Activated CD4-positive, CD25-positive, alpha-beta regulatory T cell treated with anti-CD3 and anti-CD28 coated beads, Interleukin-2, amount 50 U/mL, for 24 hours (primary cell): ENCODE results near the gene SKI.
"Not testable (repeated sequence)": the region's sequence is repeated elsewhere in the genome, so short reads cannot be mapped to it uniquely, and the experiment has no call there.

Experiments used
- ATAC-seq, 2 donors: fragments of 150-1000 bp; cut with Tn5 transposase; one replicate each; pipeline ENCODE4 v1.10.0; 2021; ENCODE audit warnings: mild to moderate bottlenecking in 1 of 2, moderate library complexity in 1 of 2

Gene SKI

DNA sequence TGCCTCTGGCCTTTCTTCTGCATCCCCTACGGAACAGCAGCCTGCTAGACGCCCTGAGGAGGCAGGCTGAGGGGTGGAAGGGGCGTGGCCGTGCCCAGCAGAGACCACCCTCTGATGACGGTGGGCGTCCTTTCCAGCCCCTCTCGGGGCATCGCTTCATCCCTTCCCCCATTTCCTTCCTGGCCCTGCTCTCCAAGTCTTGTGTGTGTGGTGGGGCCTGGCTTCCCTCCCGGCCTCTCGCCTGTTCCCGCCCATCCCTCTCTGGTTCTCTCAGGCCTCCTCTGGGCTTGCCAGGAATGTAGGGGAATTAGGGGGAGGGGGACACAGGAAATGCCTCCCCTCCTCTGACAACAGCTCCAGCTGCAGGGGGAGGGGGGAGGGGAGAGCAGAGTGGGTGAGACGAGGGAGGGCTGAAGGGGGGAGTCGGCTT is 51.1 kb downstream of the SKI start:
- ATAC-seq, result no peak

DNA sequence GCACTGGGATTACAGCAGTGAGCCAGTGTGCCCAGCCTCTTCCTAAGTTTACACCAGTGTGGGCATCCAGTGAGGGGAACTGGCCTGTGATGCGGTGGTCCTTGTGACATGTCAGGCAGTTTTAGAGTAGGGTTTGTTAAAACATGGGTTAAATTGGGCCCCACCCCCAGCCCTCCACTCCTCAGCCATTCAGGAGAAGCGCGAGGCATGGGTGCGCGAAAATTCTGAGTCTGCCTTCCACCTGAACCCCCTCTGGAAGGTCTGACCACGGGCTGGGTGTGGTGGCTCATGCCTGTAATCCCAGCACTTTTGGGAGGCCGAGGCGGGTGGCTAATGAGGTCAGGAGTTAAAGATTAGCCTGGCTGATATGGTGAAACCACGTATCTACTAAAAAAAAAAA is 51.7 kb downstream of the SKI start:
- no peak for ATAC-seq

DNA sequence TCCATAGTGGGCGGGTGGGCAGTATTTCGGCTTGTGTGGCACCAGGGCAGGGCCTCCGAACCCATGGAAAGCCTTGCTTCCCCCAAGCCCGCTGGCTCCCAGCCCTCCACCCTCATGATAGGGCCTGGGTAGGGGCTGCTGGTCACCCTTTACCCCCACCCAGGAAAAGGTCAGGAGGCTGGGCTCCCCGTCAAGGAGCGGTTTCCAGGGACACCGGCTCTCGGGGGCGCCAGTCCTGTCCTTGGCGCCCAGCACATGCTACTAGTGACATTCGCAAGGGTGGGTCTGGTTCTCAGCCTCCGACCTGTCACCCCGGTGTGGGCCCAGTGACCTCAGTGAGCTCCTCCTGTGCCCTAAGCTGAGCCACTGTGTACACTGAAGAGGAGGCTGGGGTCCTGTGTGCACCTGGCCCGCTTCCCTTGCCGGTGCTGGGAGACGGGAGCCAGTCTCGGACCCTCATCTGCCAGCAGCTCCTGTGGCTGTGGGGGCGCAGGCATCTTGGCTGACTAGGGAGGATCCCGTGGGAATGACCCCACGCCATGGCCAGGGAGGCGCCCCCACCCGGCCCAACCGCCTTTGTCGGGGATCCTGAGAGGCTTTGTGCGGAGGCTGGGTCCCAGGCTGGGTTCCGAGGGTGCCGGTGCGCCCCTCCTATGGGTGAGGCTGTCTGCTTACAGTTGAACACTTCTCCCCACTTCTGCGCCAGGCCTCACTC is 54.6 kb downstream of the SKI start:
- ATAC-seq, result no peak

DNA sequence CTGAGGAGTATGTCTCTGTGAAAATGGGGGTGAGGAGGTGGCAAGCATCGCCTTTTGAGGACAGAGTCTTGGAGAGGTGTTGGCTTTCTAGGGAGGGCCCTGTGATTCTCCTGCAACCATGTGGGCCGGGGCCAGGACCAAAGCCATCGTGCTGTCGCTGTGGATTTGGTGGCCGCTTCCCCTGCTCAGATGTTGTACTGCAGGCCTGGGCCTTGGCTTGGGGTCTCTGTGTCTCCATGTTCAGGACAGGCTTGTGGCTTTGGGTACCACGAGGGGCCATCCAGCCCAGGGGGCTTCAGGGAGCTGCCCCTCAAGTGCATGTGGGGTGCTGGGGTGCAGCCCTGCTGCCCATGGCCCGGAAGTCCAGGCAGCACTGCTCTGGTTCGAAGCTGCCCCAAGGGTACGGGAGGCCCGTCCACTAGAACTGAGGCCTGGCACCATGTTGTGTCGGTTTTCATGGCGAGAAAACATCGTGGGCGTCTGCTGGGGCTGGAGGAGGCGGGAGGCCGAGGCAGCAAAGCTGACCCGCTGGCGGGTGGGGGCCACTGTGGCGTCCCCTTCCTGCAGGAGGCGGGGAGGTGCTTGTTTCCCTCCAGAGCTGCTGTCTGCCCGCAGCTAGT is 55.4 kb downstream of the SKI start:
- ATAC-seq, result no peak

DNA sequence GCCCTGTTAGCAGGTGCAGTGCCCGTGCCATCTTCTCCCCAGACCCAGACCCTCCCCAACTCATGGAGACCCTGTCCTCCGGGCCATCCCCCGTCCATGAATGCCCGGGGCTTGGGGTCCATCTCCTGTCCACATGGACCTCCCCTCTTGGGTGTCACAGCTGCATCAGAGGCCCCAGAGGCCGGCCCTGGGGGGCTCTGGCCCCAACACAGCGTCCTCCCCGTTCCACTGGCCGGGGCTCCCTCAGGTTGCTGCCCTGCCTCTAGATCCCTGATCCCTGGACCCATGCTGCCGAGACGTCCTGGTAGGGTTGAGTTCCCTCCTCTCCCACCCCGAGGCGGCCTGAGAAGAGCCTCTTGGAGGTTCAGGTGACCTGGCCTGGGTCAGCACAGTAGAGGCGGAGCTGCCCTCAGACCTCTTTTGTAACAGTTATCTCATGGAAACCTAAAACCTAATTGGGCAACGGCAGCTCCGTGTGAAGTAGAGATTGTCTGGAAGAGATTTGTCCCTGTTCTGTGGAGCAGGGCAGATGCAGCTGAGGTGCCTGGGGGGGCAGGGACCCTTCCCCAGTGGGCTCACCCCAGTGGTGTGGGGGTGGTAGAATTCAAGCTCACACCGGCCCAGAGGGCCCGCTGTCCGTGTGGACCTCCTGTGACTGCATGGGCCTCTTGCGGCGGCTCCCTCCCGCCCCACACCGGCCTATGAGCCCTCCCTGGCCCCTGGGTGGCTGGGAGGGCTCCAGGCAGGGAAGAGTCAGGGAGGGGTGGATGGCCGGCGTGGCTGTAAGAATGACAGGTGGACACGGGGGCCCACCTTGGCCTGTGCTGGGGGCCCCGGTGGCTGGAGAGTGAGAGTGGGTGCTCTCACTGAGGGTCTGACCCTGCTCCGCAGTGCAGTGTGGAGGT is 56.1 kb downstream of the SKI start:
- ATAC-seq, result no peak

DNA sequence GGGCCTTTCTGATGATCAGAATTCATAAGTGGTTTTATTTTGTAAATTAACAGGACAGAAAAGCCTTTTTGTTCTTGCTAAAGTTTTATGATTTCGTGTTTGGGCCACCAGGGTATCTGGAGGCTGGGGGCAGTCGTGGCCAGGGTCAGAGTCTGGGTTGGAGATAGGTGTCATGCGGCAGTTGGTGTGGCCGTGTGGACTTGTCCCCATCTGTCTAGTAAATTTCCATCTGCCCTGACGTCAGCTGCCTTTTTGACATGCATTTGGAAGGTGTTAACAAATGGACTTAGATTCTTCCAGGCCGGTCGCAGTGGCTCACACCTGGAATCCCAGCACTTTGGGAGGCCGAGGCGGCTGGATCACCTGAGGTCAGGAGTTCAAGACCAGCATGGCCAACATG is 56.8 kb downstream of the SKI start:
- no peak for ATAC-seq

DNA sequence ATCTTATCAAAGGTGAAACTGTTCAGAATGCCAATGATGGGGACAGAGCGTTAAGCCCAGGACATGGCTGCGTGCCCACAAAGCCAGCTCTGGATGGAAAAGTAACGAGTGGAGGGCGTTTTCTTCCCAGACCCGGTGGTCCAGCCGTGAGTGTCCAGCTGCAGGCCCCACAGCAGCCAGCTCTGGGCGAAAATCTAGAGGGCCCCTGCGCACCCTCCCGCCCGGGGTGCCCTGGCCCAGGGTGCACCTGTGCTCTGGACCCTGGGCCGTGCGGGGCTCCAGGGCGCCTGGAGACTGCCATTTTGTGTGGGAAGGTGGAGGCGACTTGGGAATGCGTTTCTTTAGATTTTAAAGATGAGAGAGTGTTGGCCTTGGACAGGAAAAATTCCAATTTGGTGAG is 58.8 kb downstream of the SKI start:
- ATAC-seq, result no peak

DNA sequence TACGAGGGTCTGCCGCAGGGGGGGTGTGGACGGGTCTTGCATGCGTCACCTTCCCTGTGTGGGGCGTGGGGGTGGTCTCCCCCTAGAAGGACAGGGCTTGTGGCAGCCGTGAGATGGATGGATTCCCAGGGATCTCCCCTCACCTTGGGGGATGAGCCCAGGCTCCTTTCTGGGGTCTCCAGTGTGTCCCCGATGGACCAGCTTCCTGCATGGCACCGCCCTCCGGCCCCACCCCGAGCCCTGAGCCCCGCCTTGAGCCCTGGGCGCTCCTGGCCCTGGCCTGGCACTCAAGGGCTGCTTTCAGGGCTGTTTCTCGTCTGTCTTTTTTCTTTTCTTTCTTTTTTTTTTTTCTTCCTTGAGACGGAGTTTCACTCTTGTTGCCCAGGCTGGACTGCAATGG is 59.5 kb downstream of the SKI start:
- no peak for ATAC-seq

DNA sequence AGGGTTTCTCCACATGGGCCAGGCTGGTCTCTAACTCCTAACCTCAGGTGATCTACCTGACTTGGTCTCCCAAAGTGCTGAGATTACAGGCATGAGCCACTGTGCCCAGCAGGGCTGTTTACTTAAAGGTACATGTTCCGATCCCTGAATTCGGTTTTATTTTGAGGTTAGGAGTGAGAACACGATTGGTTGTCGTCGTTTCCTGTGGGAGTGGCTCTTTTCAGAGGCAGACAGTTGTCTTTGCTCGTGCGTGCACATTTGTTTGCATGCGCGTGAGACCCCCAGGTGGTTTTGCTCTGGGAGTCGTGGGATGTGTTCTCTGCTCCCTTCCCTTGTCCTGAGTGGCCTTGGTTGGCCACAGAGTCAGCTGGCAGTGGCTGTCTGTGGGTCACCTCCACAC is 60.2 kb downstream of the SKI start:
- ATAC-seq, result no peak

DNA sequence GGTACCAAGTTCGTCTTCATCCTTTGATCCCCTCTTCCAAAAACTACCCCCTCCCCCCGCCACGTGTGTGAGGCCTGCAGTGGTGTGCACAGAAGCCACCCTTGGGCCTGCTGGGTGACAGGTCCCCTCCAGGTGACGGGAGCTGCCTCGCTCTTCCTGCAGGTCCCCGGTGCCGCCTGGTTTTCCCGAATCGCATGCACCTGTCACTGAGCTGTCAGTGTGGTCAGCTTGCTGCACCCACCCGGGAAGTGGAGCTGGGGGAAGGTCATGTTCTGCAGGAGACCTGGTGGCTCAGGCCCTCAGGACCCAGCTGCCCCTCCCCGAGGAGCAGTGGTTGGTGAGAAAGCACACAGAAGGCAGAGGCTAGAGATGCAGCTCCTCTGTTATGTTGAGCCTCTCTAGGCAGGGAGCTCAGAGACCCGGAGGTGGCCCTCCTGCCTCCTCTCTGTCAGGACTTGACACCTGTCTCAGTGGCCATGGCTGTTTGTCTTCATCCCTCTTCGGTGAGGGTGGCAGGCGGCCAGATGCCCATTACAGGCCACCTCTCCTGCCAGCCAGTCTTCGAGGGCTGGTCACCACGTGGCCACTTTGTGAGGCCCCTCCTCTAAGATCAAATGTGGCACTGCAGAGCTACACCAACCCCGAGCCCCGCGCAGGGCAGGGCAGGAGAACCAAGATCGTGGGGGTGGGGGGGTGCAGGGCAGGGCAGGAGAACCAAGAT is 60.9 kb downstream of the SKI start:
- no peak for ATAC-seq

DNA sequence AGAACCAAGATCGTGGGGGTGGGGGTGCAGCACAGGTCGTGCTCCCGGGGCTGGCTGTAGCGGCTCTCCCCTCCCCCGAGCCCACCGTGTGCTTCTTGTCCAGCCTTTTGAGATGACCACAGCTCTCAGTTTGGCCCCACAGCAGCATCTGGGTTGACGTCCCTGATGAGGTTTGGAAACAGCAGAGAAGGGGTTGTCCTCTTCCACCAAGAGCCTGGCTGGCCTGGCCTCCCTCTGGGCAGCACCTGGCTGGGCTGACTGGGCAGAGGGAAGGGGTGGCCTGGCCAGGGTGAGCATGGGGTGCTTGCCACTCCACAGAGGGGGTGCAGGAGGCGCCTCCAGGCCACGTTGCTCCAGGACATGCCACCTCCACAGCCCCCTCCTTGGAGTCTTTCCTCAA is 61.5 kb downstream of the SKI start:
- ATAC-seq, result no peak

DNA sequence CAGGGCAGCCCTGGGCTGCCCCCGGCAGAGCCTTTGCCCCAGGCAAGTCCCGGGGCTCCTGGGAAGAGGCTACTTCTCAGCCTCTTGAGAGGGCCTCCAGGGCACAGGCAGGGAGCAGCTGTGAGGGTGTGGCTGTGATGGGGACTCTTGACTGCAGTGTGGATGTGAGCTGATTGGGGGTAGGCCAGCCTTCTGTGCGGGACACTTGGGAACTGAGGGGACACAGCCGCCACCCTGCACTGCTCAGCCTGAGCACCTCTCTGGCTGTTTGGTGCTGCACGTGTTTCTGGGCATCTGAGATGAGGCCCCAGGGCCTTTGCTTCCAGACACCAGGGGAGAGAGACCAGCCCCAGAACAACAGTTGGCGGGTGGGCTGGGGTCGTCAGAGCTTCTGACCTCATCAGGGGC is 62.1 kb downstream of the SKI start:
- ATAC-seq, result peak; percentile 37 to 43

DNA sequence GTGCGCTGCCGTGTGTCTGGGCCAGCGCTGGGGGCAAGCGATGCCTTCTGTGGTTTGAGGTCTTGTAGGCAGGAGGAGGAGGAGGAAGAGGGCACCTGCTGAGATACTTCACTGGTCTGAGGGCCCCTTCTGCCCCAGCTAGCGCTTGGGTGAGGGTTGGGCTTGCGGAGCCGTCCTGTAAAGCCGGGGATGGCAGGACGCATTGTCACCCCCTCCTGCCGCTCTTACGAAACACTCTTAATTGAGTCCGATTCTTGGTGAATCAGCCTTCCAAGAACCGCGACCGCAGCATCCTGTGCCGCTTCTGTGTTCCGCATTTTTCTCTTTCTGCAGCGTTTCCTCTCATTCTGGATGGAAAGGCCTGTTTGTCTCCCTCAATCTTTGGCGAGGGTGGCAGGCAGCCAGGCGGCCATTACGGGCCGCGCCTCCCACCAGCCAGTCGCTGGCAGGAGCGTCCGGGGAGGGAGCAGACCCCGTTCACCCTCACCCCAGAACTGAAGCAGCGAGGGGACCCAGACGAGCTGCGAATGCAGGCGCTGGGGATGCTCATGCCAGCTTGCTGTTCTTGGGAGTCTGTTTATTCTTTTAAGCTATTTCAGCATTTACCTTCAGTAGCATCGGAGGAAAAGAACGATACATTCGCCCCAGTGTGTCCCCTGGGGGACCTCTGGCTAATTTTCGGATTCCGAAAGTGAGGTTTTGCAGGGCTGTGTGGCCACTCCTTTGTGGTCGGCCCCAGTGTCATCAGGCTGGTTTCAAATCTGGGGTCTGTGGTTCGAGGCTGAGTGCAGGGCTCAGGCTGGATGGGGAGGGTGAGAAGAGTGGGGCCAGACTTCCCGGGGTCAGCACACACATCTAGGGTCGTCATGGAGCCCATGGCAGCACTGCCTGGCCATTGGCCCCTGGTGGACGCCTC is 62.7 kb downstream of the SKI start:
- peak; percentile 90 to 91 for ATAC-seq

DNA sequence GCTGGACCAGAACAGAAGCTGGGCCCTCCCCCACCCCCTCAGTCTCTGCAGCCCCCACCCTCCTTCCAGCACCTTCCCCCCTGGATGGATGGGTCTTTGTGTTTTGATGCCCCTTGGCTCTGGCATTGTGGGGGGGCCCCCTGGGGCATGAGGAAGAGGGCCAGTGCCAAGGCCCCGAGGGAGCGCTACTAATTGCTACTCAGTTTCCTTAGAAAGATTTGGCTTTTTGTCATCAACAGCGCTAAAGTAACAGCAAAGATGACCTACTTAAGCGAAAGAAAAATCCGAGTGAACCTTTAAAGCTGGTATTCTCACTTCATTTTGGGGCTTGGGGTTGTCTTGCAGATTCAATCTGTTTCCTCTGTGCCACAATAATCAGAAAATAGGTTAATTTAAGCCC is 63.5 kb downstream of the SKI start:
- no peak for ATAC-seq

DNA sequence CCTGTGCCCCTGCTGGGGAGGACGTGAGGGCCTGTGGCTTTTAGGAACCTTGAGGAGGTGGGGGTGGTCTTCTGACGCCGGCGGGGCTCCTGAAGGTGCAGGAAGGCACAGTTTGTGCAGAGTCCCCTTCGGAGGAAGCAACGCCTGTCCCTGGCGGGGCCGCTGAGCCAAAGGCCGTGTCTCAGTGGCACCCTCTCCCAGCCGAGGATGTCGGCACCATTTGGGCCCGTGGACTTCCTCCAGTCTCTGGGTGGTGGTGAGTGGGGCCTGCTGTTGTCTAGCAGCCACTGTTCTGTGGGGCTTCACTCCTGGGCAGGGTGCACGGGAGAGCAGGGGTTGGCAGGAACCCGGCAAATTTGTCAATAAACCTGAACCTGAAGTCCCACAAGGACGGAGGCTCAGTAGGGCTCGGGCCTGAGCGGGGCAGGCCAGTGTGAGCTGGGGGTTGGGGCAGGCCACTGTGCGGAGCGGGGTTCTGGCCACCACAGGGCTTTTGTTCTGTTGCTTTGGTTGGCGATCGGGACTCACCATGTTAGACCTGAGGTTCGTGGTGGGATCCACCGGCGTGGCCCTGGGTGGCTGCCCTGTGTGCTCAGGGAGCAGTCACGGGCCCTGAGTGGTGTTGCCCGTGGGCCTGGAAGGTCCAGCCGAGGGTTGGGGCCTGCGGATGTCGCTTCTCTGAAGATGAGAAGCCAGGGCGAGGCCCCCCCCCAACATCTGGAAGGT is 64.8 kb downstream of the SKI start:
- no peak for ATAC-seq

DNA sequence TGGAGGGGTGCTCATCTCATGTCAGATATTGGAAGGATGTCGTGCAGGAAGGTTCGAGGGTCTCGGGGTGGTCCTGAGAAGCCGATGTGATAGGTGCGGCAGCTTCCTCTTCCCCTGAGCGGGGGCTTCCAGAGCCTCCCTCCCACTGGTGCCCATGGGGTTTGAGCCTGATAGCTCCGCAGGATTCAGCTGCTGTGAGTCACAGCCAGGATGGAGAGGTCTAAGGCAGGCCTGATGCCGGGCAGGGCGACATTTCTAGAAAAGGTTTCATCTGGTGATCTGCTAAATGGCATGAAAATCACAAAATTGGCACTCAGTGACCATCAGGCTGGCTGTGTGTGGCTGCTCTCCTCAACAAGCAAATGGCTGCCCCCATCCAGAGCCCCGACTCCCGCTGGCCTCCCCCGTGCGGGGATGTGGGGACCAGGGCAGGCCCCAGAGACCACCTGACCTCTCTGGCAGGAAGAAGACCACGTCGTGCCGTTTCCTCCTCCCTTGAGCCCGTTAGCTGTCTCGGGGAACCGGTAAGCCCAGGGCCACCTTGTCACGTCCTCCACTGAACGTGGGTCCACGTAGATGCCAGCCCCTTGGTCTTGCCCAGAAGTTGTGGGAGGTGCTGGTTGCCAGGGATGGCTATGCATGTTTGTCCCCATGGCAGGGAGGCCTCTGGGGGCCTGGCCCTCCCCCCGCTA is 66.1 kb downstream of the SKI start:
- no peak for ATAC-seq

DNA sequence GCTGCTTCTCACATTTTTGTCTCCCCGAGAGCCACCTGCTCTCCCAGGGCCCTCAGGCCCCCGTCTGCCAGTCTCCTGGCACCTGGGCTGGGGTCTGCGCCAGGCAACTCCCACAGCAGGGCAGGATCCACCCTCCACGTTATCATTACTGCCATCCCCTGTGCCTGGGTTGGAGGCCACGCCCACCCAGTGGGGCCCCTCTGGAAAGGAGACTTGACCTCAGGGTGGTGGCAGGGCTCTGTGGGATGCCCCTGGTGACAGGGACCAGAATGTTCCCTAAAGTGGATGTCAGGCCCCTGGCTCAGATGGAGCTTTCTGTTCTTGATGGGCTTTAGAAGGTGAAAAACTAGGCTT is 66.6 kb downstream of the SKI start:
- no peak for ATAC-seq

DNA sequence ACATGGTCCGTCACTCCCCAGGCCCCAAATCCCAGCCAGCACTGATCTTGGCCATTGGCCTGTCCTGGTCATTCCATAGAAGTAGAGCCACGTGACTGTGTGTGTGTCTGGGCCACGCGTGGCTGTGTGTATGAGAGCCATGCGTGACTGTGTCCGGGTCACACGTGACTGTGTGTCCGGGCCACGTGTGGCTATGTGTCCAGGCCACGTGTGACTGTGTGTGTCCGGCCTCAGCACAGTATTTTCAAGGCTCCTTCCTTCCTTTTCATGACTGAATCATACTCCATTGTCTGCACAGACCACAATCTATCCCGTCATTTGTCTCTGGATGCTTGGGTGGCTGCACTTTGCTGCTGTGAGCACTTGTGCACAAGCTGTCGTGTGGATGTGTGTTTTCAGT is 67.4 kb downstream of the SKI start:
- no peak for ATAC-seq

DNA sequence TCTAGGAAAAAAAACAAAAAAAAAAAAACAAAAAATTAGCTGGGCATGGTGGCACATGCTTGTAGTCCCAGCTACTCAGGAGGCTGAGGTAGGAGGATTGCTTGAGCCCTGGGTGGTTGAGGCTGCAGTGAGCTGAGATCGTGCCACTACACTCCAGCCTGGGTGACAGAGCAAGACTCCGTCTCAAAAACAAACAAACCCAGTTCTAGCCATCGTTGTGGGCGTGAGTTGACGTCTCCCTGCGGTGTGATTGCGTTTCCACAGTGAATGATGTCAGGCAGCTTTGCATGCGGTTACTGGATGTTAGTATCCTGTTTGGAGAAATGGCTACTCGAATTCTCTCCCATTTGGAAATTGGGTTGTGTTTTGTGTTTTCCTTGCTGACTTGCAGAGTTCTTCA is 68.1 kb downstream of the SKI start:
- not testable (repeated sequence) for ATAC-seq

DNA sequence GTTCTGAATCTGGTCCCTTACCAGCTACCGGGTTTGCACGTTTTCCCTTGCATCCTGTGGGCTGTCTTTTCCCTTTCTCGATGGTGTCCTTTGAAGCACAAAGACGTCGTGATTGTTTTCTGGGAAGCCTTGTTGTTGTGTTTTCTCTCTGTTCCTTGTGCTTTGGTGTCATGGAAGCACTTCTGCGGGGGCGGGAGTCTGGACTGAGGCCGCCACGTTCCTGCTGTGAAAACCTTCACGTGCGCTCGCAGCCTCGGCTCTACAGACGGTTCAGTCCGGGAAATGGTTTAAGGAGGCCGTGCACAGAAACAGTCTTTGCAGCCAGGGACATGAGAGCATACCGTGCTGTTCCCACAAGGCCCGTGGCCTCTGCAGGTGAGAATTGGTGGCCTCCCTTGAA is 68.5 kb downstream of the SKI start:
- ATAC-seq, result no peak
